K562 (cell line): ENCODE measurements around the gene BCL6B. TPM values are rescaled to one million over a fixed set of nuclear protein-coding genes. Genes with fewer than 3 reads are reported as not detected.

Experiments used
- BRD4 ChIP-seq: fragments of 200-600 bp; sonication (generic); IDR thresholded peaks from 2 replicates; pipeline ENCODE4 v1.6.1; 2017; ENCODE audit warnings: inconsistent platforms
- FOXJ2 ChIP-seq: fragments of 200-800 bp; sonication (Bioruptor generic); IDR thresholded peaks from 2 replicates; pipeline ENCODE4 v1.6.1; 2016; ENCODE audit warnings: missing genetic modification characterization, missing compliant biosample characterization
- FOXP1 ChIP-seq: sonication (generic); formaldehyde crosslinking; IDR thresholded peaks from 2 replicates; pipeline ENCODE4 v1.8.0; 2022; ENCODE audit warnings: mild to moderate bottlenecking, missing genetic modification reagents
- GABPA ChIP-seq: fragments of 200-800 bp; sonication (Bioruptor generic); conservative IDR thresholded peaks from 2 replicates; pipeline ENCODE4 v1.6.1; 2016; ENCODE audit warnings: low read depth, missing genetic modification characterization, missing compliant biosample characterization
- GTF2A2 ChIP-seq: IDR thresholded peaks from 2 replicates; pipeline ENCODE4 v1.6.1; 2016; ENCODE audit warnings: mild to moderate bottlenecking, missing genetic modification characterization, missing compliant biosample characterization
- GTF2E2 ChIP-seq: fragments of 200-800 bp; sonication (Bioruptor generic); IDR thresholded peaks from 2 replicates; pipeline ENCODE4 v1.6.1; 2016; ENCODE audit warnings: missing genetic modification characterization, missing compliant biosample characterization
- HDAC1 ChIP-seq, 2 experiments: fragments of 450-650 bp; IDR thresholded peaks; 2 replicates each; pipeline ENCODE4 v1.6.1; 2016 to 2017; ENCODE audit warnings: inconsistent platforms in 1 of 2, mild to moderate bottlenecking in 1 of 2, moderate library complexity in 1 of 2
- HDAC6 ChIP-seq: IDR thresholded peaks from 2 replicates; pipeline ENCODE4 v1.6.1; 2012; ENCODE audit warnings: low read depth, mild to moderate bottlenecking, control low read depth, inconsistent platforms, low read length, moderate library complexity
- HLTF ChIP-seq: fragments of 450-650 bp; IDR thresholded peaks from 2 replicates; pipeline ENCODE4 v1.6.1; 2016
- ILF3 ChIP-seq: fragments of 450-650 bp; IDR thresholded peaks from 2 replicates; pipeline ENCODE4 v1.6.1; 2018; ENCODE audit warnings: antibody characterized with exemption, mild to moderate bottlenecking, moderate library complexity, borderline replicate concordance
- MAZ ChIP-seq, 2 experiments: fragments of 450-650 bp in 1 of 2; sonication (generic) in 1 of 2; formaldehyde crosslinking; IDR thresholded peaks in 1 of 2; conservative IDR thresholded peaks in 1 of 2; 2 replicates each; pipeline versions ENCODE4 v1.4.0 to v1.5.0; 2020; ENCODE audit warnings: mild to moderate bottlenecking in 1 of 2, missing genetic modification reagents in 1 of 2
- MLX ChIP-seq, 2 experiments: fragments of 450-650 bp in 1 of 2; sonication (generic) in 1 of 2; formaldehyde crosslinking; conservative IDR thresholded peaks; 2 replicates each; pipeline versions ENCODE4 v1.4.0 to v1.8.1; 2020 to 2022; ENCODE audit warnings: mild to moderate bottlenecking in 1 of 2, missing genetic modification reagents in 1 of 2
- MXI1 ChIP-seq: IDR thresholded peaks from 2 replicates; pipeline ENCODE4 v1.6.1; 2011; ENCODE audit warnings: low read depth, mild to moderate bottlenecking, improper control_type of control experiment, low read length
- POLR2H ChIP-seq: IDR thresholded peaks from 2 replicates; pipeline ENCODE4 v1.6.1; 2016; ENCODE audit warnings: missing genetic modification characterization, low read depth, mild to moderate bottlenecking, control low read depth, missing compliant biosample characterization, moderate library complexity
- SRSF7 ChIP-seq: fragments of 200-400 bp; formaldehyde crosslinking; optimal IDR thresholded peaks from 2 replicates; pipeline ENCODE3; 2017; ENCODE audit warnings: mild to moderate bottlenecking, low read depth, low read length
- STAT6 ChIP-seq: sonication (generic); formaldehyde crosslinking; IDR thresholded peaks from 2 replicates; pipeline ENCODE4 v1.8.1; 2023; ENCODE audit warnings: mild to moderate bottlenecking, missing genetic modification reagents
- ZKSCAN1 ChIP-seq: fragments of 150-350 bp; IDR thresholded peaks from 2 replicates; pipeline ENCODE4 v1.6.1; 2016; ENCODE audit warnings: low read depth, low read length
- polyA plus RNA-seq, 8 experiments: library from polyadenylated mRNA; depleted of rRNA in 4 of 8; stranded (reverse) in 5 of 8; unstranded in 3 of 8; fragments of >200 nt; fragmentation: Nextera tagmentation in 2 of 8; fragmentation: Illumina TruSeq in 1 of 8; extraction: Ambion mirVana in 2 of 8; extraction: Trizol in 1 of 8; gene quantifications; 2 replicates each; pipeline versions ENCODE4 v1.2.1 to v1.2.3, GENCODE V29; 2011 to 2014; ENCODE audit warnings: inconsistent platforms in 1 of 8, missing spikeins in 1 of 8
- total RNA-seq, 7 experiments: library from RNA; depleted of rRNA in 6 of 7; stranded (reverse); fragments of >200 nt in 6 of 7; fragmentation: Illumina TruSeq in 2 of 7; extraction: Trizol in 2 of 7; gene quantifications; 2 replicates each; pipeline versions ENCODE4 v1.2.1 to v1.2.3, GENCODE V29; 2011 to 2021; ENCODE audit warnings: low replicate concordance in 1 of 7
- TF ChIP-seq, protein P1 (sequence below): fragments of 450-650 bp; formaldehyde crosslinking; IDR thresholded peaks from 2 replicates; pipeline ENCODE4 v1.4.0; 2020; ENCODE audit warnings: mild to moderate bottlenecking, moderate library complexity
- TF ChIP-seq, protein P2 (sequence below): fragments of 250-450 bp; sonication (Bioruptor Pico); IDR thresholded peaks from 2 replicates; pipeline ENCODE4 v1.4.0; 2020; ENCODE audit warnings: mild to moderate bottlenecking

Gene BCL6B
- total and polyA plus RNA-seq, 9 of the 15 experiments (the other 6 are each of a cell fraction or from before 2014, with no cell fraction given) = 0.89 to 5.0 (median 3.6) TPM

DNA sequence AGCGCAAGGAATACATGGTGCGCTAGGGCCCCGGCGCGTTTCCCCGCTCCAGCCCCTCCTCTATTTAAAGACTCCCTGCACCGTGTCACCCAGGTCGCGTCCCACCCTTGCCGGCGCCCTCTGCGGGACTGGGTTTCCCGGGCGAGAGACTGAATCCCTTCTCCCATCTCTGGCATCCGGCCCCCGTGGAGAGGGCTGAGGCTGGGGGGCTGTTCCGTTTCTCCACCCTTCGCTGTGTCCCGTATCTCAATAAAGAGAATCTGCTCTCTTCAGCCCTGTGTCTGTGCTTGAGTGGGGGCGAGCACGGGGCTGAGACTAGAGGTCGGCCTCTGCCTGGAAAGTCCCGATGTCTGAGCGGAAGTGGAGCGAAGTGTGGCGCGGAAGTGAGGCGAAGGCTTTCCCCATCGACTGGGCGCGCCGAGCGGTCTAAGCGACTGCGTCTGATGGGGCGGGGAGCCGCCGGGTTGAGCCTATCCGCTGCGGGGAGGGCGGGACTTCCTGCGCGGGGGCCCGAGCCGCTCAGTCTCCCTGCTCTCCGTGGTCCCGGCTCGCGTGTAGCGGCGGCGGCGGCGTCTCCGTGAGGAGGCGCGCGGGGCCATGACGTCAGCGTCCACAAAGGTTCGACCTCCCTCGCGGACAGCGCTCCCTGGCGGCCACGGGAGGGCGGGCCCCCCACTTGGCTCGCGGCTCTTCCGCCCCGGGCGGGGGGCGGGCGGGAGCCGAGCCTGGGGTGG, 8.4 kb upstream of the BCL6B start (continued):
- peak in 1 of 2 experiments; percentile 90; a peak in 3 of 4 replicates for TF ChIP-seq HDAC1 (IDR thresholded peaks at IDR 0.05)
- no peak for TF ChIP-seq MXI1
- TF ChIP-seq MLX (CRISPR knock-in tag; conservative IDR thresholded peaks at IDR 0.05) = no peak
- TF ChIP-seq GTF2A2 = no peak
- TF ChIP-seq, protein P1, sequence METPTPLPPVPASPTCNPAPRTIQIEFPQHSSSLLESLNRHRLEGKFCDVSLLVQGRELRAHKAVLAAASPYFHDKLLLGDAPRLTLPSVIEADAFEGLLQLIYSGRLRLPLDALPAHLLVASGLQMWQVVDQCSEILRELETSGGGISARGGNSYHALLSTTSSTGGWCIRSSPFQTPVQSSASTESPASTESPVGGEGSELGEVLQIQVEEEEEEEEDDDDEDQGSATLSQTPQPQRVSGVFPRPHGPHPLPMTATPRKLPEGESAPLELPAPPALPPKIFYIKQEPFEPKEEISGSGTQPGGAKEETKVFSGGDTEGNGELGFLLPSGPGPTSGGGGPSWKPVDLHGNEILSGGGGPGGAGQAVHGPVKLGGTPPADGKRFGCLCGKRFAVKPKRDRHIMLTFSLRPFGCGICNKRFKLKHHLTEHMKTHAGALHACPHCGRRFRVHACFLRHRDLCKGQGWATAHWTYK = no peak
- TF ChIP-seq FOXP1 (CRISPR knock-in tag) = 0 out of 2 replicates have a peak, but pooled peaks have one; percentile 44
- TF ChIP-seq ILF3 = no peak
- peak; percentile 90 to 94 for TF ChIP-seq MAZ (CRISPR knock-in tag; conservative IDR thresholded peaks at IDR 0.05 in 1 of 2, IDR thresholded peaks at IDR 0.05 in 1 of 2)
- TF ChIP-seq HLTF = no peak
- no peak for TF ChIP-seq HDAC6
- TF ChIP-seq SRSF7 = no peak
- TF ChIP-seq GABPA = peak; percentile 95
- no peak for TF ChIP-seq BRD4
- TF ChIP-seq, protein P2, sequence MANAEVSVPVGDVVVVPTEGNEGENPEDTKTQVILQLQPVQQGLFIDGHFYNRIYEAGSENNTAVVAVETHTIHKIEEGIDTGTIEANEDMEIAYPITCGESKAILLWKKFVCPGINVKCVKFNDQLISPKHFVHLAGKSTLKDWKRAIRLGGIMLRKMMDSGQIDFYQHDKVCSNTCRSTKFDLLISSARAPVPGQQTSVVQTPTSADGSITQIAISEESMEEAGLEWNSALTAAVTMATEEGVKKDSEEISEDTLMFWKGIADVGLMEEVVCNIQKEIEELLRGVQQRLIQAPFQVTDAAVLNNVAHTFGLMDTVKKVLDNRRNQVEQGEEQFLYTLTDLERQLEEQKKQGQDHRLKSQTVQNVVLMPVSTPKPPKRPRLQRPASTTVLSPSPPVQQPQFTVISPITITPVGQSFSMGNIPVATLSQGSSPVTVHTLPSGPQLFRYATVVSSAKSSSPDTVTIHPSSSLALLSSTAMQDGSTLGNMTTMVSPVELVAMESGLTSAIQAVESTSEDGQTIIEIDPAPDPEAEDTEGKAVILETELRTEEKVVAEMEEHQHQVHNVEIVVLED (CRISPR knock-in tag) = peak; percentile 27; the same call in 1 of the 2 replicates
- peak; percentile 60; the same call in 1 of the 2 replicates for TF ChIP-seq GTF2E2 (tag)
- 0 out of 2 replicates have a peak, but pooled peaks have one; percentile 51 for TF ChIP-seq POLR2H (tag)
- 0 out of 2 replicates have a peak, but pooled peaks have one; percentile 44 for TF ChIP-seq ZKSCAN1
- peak; percentile 60; the same call in 1 of the 2 replicates for TF ChIP-seq FOXJ2 (tag)
- no peak for TF ChIP-seq STAT6 (CRISPR knock-in tag)
